GM12865 (cell line): ENCODE results near the gene PSMG4.

Experiments used
- DNase-seq: peaks from one replicate; pipeline ENCODE4 v3.0.0; 2010; ENCODE audit warnings: low read depth
- H3K4me3 ChIP-seq: 2 replicates; pipeline ENCODE4 v1.5.1; 2011; ENCODE audit warnings: mild to moderate bottlenecking, low read depth, low read length, control low read depth
- TF ChIP-seq, protein P1 (sequence below): IDR thresholded peaks from 2 replicates; pipeline ENCODE4 v1.5.1; 2011; ENCODE audit warnings: low read length, control low read depth, low read depth, inconsistent platforms; ENCODE audit not compliant: insufficient read depth; ENCODE audit errors: missing control alignments

The PSMG4 gene

DNA sequence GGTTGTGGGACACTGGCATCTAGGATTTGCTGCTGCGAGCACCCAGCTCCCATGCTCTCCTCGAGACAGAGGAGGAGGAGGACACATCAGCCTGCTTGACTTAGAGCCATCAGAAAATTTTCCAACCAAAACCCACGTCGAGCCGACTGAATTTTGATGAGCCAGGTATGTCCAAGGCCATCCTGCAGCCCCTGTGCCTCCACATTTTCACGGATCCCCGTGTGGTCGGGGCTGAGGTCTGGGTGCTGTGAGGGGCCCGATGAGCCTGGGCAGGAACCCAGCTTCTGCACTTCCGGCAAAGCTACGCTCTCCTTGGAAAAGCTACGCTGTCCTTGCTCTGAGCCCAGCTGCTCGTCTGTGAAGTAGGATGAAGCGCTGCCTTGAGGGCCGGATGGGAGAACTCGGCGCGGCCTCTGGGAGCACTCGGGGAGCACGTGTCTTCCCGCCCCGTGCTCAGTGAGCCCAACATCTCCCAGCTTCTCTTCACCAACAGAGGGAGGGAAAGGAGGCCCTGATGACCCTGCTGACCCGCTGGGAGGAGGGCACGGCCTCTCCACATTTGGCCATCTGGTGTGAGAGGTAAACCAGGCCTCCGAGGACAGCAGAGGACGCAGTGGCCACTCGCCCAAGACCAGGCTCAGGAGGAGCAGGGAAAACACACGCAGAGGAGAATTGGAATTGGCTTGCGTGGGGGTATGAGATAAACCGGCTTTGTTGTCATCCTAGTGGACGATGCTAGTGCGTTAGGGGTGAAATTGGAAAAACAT, 33.9 kb downstream of the PSMG4 start:
- H3K4me3 ChIP-seq: no peak overlapping the region
- no peak for DNase-seq
- TF ChIP-seq, protein P1, sequence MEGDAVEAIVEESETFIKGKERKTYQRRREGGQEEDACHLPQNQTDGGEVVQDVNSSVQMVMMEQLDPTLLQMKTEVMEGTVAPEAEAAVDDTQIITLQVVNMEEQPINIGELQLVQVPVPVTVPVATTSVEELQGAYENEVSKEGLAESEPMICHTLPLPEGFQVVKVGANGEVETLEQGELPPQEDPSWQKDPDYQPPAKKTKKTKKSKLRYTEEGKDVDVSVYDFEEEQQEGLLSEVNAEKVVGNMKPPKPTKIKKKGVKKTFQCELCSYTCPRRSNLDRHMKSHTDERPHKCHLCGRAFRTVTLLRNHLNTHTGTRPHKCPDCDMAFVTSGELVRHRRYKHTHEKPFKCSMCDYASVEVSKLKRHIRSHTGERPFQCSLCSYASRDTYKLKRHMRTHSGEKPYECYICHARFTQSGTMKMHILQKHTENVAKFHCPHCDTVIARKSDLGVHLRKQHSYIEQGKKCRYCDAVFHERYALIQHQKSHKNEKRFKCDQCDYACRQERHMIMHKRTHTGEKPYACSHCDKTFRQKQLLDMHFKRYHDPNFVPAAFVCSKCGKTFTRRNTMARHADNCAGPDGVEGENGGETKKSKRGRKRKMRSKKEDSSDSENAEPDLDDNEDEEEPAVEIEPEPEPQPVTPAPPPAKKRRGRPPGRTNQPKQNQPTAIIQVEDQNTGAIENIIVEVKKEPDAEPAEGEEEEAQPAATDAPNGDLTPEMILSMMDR: no peak

DNA sequence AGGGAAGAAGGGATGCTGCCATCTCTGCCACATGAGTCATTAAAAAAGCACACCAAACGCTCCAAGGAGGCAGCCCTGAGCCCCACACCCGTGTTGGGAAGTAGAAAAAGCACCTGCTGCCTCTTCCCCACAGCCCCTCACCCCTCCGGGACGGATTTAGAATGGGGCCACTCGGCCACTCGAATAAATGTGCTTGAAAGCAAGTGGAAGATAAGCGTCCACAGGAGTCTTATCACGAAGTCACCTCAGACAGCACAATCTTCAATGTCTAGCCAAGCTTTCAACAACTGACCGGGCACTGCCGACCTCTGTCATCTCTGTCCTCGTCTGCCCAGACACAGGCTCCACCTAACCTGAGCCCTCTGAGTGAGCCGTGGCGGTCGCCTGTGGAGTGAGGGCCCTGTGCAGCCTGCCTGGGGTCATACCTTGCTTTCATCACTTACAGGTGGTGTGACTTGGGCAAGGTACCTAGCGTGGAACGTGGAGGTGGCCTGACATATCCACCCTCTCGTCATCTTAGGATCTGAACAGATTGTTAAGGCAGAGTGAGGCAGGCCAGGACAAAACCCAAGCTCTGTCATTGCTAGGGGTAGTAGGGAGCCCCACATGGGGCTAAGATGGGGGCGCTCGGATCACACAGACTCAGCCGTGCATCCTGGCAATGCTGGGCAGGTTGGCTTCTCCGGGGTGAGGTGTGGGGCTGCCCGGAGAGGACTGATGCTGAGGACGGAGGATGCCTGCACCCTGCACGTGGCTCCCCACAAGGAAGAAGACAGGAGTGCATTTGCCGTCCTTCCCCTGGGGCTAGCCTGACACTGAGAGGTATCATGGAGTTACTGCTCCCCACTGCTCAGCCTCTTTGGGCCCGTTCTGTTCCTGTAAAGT, 34.8 kb downstream of the PSMG4 start:
- TF ChIP-seq, protein P1: no peak
- DNase-seq: no peak
- H3K4me3 ChIP-seq: no peak overlapping the region

DNA sequence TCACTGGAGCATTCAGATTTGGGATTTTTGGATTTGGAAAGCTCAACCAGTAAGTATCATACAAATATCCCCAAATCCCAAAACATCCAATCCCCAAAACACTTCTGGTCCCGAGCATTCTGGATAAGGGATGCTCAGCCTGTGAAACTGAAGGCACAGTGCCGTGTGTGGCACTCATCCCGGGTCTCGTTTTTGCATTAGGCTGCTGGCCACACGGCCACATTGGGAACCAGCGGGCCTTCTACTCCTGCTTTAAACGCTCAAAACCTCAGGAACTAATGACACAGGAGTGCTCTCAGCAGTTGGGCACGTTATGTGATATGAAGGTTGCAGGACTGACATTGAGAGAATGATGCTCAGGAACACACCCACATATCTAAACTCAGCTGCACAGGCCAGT, 35.6 kb downstream of the PSMG4 start:
- no peak for DNase-seq

DNA sequence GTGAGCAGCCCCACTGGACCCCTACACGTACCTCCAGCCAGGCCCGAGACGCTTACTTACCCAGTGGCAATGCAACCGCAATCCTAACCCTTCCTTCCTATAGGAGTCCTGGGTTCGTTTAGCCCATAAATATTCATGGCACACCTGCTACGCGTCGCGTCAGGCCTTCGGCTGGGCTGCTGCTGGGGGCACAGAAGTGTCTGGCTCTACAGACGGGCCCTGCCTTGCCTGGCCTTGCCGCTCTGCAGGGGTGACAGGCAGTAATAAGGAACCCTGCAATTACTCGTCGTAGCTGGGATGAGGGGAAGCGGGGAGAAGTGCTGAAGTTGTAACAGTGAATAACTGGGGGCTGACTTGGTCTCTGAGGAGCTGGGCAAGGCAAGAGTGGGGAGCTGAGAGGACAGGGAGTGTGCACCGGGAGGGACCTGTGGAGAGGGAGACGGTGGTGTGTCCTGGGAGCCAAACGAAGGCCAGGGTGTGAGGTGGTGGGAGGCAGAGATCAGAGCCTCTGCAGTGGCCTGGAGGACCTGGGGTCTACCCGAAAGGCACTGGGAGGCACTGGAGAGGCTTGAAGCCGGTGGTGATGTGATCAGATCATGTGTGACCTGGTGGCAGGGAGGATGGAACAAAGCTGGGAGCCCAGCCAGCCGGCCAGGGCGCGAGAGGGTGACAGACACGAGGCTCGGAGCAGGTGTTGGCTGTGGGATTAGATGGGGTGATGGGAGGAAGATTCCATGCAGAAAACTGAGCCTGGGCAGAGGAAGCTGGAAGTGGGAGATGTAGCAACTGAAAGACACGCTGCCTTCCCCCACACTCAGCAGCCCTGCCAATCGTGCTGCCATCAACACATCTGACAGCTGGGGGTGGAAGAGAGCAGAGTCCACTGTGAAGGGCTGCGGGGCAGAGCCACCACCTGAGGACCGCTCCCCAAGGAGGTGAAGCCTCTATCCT, 36.4 kb downstream of the PSMG4 start:
- DNase-seq: no peak
- TF ChIP-seq, protein P1: no peak
- H3K4me3 ChIP-seq: no peak overlapping the region

More for the DNA sequence above, 35.6 kb downstream of the PSMG4 start:
- no peak overlapping the region for H3K4me3 ChIP-seq
- TF ChIP-seq, protein P1: no peak

DNA sequence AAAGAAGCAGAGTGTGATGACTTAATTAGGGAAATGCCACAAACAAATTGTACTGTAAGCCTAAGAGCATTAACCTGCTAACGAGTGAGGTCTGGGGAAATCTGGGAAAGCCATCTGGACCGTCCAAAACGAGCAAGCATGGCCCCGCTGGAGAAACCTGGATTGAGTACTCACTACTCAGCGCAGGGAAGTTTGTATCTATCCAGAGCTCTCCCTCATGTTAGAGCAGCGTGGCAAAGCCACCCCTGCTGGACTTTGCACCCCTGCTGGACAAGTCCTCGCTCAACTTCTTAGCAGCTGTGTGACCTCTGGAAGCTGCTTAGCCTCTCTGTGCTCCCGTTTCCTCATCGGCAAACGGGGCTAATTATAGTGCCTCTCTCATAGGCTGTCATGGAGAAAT, 37.3 kb downstream of the PSMG4 start:
- no peak overlapping the region for H3K4me3 ChIP-seq
- no peak for DNase-seq
- TF ChIP-seq, protein P1: no peak

DNA sequence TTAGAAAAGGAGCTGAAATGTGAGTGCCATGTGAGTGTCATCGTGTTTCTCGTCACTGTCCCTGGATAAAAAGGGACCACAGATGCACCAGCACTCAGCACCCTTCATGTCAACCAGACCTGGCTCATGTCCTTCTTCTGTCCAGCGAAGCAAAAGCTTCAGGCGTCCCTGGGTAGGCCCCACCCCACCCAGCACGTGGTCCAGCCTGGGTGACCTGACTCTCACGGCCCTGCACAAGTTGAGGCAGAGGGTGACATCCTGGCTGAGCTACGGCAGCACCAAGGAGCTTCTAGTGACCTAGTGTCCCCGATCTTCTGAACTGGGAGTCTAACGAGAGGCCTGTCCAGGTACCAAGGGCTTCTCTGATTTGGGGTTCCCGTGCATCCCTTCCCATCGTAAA, 37.8 kb downstream of the PSMG4 start:
- H3K4me3 ChIP-seq: no peak overlapping the region
- TF ChIP-seq, protein P1: no peak
- DNase-seq: no peak
